Ascending aorta (tissue), 2 donors: ENCODE results near the gene GRM3. TPM values are rescaled to one million over a fixed set of nuclear protein-coding genes. Genes with fewer than 3 reads are reported as not detected.

ENCODE experiments used
- DNase-seq, 2 donors: peaks; one replicate each; pipeline ENCODE4 v3.0.0-alpha.2; 2019; ENCODE audit warnings: low spot score in 2 of 2
- H3K27ac ChIP-seq, 2 donors: fragments of 200-600 bp; sonication (generic); one replicate each; pipeline ENCODE4 v1.5.1; 2016 to 2017; ENCODE audit warnings: mild to moderate bottlenecking in 1 of 2
- H3K27me3 ChIP-seq: fragments of 200-600 bp; sonication (generic); one replicate; pipeline ENCODE4 v1.5.1; 2017
- H3K36me3 ChIP-seq, 2 donors: fragments of 200-600 bp; sonication (generic); one replicate each; pipeline ENCODE4 v1.5.1; 2016
- H3K4me1 ChIP-seq, 2 donors: fragments of 200-600 bp; sonication (generic); one replicate each; pipeline ENCODE4 v1.5.1; 2016 to 2017; ENCODE audit warnings: mild to moderate bottlenecking in 1 of 2
- H3K4me3 ChIP-seq, 2 donors: fragments of 200-600 bp; sonication (generic); one replicate each; pipeline ENCODE4 v1.5.1; 2016 to 2017; ENCODE audit warnings: mild to moderate bottlenecking in 1 of 2
- H3K9me3 ChIP-seq, 2 donors: fragments of 200-600 bp; sonication (generic); one replicate each; pipeline ENCODE4 v1.5.1; 2016
- CTCF ChIP-seq, 3 experiments: fragments of 200-600 bp in 2 of 3; fragments of 450-650 bp in 1 of 3; sonication (generic) in 2 of 3; IDR thresholded peaks; one replicate each; pipeline ENCODE4 v1.5.1; 2016 to 2019; ENCODE audit warnings: antibody characterized with exemption in 3 of 3, mild to moderate bottlenecking in 1 of 3, moderate library complexity in 1 of 3
- intact Hi-C: fragments of 100-400 bp; cut with DNase I; formaldehyde crosslinking; loops from one replicate; pipeline ENCODE4 v1.15.1; 2023
- total RNA-seq: library from RNA; depleted of rRNA; stranded (reverse); fragments of >200 nt; gene quantifications from one replicate; pipeline ENCODE4 v1.1.0, GENCODE V29; 2016

The GRM3 gene
- total RNA-seq, 1 donor from 2014 or later = not detected

DNA sequence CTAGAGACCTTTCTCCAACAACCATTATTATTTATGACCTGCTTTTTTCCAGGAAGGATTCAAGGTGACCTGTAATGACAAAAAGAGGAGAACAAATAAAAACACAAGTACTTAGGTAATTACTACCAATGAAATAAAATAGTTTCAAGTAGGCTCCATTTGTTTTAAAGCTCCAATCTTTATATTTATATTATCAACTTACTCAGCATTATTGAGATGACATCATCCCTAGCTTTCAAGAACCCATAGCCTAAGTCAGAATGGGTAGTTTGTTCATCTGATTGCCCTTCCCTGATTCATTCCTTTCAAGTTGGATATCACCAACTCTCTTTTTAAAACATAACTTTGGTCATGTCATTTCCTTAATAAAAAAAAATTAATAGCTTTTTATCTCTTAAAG lies 131.5 kb downstream of the GRM3 start:
- intact Hi-C loops = no loop called here
- H3K9me3 ChIP-seq = no peaks in the 10 kb centered on the region
- DNase-seq = no peak
- H3K4me1 ChIP-seq = no peaks in the 10 kb centered on the region
- no peak overlapping the region for H3K4me3 ChIP-seq
- H3K27ac ChIP-seq = no peak overlapping the region
- H3K27me3 ChIP-seq = no peaks in the 10 kb centered on the region
- no peaks in the 10 kb centered on the region for H3K36me3 ChIP-seq
- TF ChIP-seq CTCF (IDR thresholded peaks at IDR 0.05) = no peak

GRCh38 chr7:86776136-86776535 lies 132.4 kb downstream of the GRM3 start:
- DNase-seq = no peak
- Histone ChIP-seq H3K4me1 (no peaks in the 10 kb centered on the region), H3K27ac (no peak overlapping the region), H3K27me3 (no peaks in the 10 kb centered on the region), H3K9me3 (no peaks in the 10 kb centered on the region), H3K4me3 (no peak overlapping the region), H3K36me3 (no peaks in the 10 kb centered on the region)
- no peak for TF ChIP-seq CTCF (IDR thresholded peaks at IDR 0.05)
- intact Hi-C loops = no loop called here

- H3K36me3 ChIP-seq = no peaks in the 10 kb centered on the region
- no peak for DNase-seq
- no peak for TF ChIP-seq CTCF (IDR thresholded peaks at IDR 0.05)
- H3K27ac ChIP-seq = no peak overlapping the region
- no peaks in the 10 kb centered on the region for H3K4me1 ChIP-seq
- no peaks in the 10 kb centered on the region for H3K9me3 ChIP-seq
- intact Hi-C loops = no loop called here
- H3K27me3 ChIP-seq = no peaks in the 10 kb centered on the region
- H3K4me3 ChIP-seq = no peak overlapping the region
Observed at GRCh38 chr7:86778271-86778670, 134.6 kb downstream of the GRM3 start.

DNA sequence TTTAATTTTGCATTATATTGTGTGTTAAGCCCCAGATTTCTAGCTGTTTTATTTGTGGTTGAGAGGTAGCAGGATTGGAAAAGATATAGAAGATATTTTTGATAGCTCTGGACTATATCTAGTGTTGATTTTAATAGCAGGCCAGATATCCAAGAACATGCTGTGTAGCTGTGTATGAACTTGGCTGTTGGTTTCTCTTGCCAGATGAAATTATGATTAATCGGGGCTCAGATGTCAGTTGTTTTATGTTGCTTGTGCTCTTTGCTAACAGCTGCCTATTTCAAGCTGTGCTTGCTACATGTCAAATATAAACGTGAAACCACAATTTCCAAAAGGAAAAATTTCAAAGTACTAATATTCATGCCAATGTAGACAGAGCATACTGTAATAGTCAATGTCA lies 141.1 kb downstream of the GRM3 start:
- DNase-seq = no peak
- Histone ChIP-seq H3K4me1 (no peaks in the 10 kb centered on the region), H3K4me3 (no peak overlapping the region), H3K27ac (no peak overlapping the region), H3K36me3 (no peaks in the 10 kb centered on the region), H3K27me3 (no peaks in the 10 kb centered on the region), H3K9me3 (no peaks in the 10 kb centered on the region)
- intact Hi-C loops = no loop called here
- TF ChIP-seq CTCF (IDR thresholded peaks at IDR 0.05) = no peak

GRCh38 chr7:86785641-86786040 lies 141.9 kb downstream of the GRM3 start:
- Histone ChIP-seq H3K4me3 (no peak overlapping the region), H3K36me3 (no peaks in the 10 kb centered on the region), H3K4me1 (no peaks in the 10 kb centered on the region), H3K9me3 (no peaks in the 10 kb centered on the region), H3K27me3 (no peaks in the 10 kb centered on the region), H3K27ac (no peak overlapping the region)
- TF ChIP-seq CTCF (IDR thresholded peaks at IDR 0.05) = no peak
- intact Hi-C loops = no loop called here
- no peak for DNase-seq

DNA sequence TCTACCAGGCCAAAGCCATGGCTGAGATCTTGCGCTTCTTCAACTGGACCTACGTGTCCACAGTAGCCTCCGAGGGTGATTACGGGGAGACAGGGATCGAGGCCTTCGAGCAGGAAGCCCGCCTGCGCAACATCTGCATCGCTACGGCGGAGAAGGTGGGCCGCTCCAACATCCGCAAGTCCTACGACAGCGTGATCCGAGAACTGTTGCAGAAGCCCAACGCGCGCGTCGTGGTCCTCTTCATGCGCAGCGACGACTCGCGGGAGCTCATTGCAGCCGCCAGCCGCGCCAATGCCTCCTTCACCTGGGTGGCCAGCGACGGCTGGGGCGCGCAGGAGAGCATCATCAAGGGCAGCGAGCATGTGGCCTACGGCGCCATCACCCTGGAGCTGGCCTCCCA lies 142.7 kb downstream of the GRM3 start:
- no peak for TF ChIP-seq CTCF (IDR thresholded peaks at IDR 0.05)
- H3K4me1 ChIP-seq = no peaks in the 10 kb centered on the region
- intact Hi-C loops = no loop called here
- H3K27ac ChIP-seq = no peak overlapping the region
- no peaks in the 10 kb centered on the region for H3K36me3 ChIP-seq
- no peaks in the 10 kb centered on the region for H3K9me3 ChIP-seq
- no peak for DNase-seq
- H3K4me3 ChIP-seq = no peak overlapping the region
- no peaks in the 10 kb centered on the region for H3K27me3 ChIP-seq
